OCI-LY1 (cell line): ENCODE measurements around the gene AQP7.
"Not testable (repeated sequence)": the region's sequence is repeated elsewhere in the genome, so short reads cannot be mapped to it uniquely, and the experiment has no call there.

Experiments
- EZH2 ChIP-seq: fragments of 200-600 bp; sonication (generic), shearing (Covaris generic); IDR thresholded peaks from 2 replicates; pipeline ENCODE4 v1.8.0; 2017; ENCODE audit warnings: borderline replicate concordance, mixed run types, mild to moderate bottlenecking, antibody characterized with exemption, low read length, moderate library complexity, mixed read lengths
- TF ChIP-seq, protein P1 (sequence below): fragments of 200-600 bp; sonication (generic), shearing (Covaris generic); IDR thresholded peaks from 2 replicates; pipeline ENCODE4 v1.5.1; 2017; ENCODE audit warnings: mild to moderate bottlenecking, antibody characterized with exemption, low read length, moderate library complexity, mixed read lengths

- not testable (repeated sequence) for TF ChIP-seq EZH2
- TF ChIP-seq, protein P1, sequence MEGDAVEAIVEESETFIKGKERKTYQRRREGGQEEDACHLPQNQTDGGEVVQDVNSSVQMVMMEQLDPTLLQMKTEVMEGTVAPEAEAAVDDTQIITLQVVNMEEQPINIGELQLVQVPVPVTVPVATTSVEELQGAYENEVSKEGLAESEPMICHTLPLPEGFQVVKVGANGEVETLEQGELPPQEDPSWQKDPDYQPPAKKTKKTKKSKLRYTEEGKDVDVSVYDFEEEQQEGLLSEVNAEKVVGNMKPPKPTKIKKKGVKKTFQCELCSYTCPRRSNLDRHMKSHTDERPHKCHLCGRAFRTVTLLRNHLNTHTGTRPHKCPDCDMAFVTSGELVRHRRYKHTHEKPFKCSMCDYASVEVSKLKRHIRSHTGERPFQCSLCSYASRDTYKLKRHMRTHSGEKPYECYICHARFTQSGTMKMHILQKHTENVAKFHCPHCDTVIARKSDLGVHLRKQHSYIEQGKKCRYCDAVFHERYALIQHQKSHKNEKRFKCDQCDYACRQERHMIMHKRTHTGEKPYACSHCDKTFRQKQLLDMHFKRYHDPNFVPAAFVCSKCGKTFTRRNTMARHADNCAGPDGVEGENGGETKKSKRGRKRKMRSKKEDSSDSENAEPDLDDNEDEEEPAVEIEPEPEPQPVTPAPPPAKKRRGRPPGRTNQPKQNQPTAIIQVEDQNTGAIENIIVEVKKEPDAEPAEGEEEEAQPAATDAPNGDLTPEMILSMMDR: not testable (repeated sequence)
These were observed 4.6 kb downstream of the AQP7 start for GRCh38 chr9:33397801-33398200.
